ENCODE data around the gene PRDM15.
A peak's percentile ranks its signal among the peaks of the same experiment; 100 is the strongest.

Gene PRDM15

GRCh38 chr21:41846536-41846935, 32.6 kb downstream of the PRDM15 start:
- peak overlapping the region; percentile 77 for H3K27ac Mint-ChIP-seq
- TF ChIP-seq CTCF (IDR thresholded peaks at IDR 0.05), result no peak
- H3K4me3 Mint-ChIP-seq, result no peak overlapping the region
- no peak for DNase-seq
- H3K9me3 Mint-ChIP-seq, result peaks cover 15% of the 10 kb centered on the region
- H3K4me1 Mint-ChIP-seq, result peaks cover 30% of the 10 kb centered on the region
- H3K36me3 Mint-ChIP-seq (ENCODE audit: low read depth), result peaks cover 43% of the 10 kb centered on the region
- no peaks in the 10 kb centered on the region for H3K27me3 Mint-ChIP-seq (ENCODE audit: low read depth, poor library complexity)

DNA sequence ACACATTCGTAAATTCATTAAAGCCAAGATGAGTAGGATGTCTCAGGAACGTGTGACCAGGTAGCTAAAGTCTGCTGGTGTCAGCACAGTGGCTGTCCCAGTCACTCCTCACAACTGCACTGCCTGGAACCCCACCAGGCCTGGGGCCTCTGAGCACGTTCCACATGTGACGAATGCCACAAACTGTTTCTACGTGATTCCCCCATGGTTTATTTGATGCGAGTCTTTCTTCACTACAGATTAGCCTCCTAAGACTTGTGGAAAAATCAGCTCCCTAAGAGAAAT, 33.2 kb downstream of the PRDM15 start:
- H3K4me1 Mint-ChIP-seq, result peaks cover 30% of the 10 kb centered on the region
- DNase-seq, result no peak
- peaks cover 20% of the 10 kb centered on the region for H3K9me3 Mint-ChIP-seq
- H3K36me3 Mint-ChIP-seq (ENCODE audit: low read depth), result peaks cover 43% of the 10 kb centered on the region
- H3K4me3 Mint-ChIP-seq, result no peak overlapping the region
- peak overlapping the region; percentile 77 for H3K27ac Mint-ChIP-seq
- no peak for TF ChIP-seq CTCF (IDR thresholded peaks at IDR 0.05)
- H3K27me3 Mint-ChIP-seq (ENCODE audit: low read depth, poor library complexity), result no peaks in the 10 kb centered on the region

DNA sequence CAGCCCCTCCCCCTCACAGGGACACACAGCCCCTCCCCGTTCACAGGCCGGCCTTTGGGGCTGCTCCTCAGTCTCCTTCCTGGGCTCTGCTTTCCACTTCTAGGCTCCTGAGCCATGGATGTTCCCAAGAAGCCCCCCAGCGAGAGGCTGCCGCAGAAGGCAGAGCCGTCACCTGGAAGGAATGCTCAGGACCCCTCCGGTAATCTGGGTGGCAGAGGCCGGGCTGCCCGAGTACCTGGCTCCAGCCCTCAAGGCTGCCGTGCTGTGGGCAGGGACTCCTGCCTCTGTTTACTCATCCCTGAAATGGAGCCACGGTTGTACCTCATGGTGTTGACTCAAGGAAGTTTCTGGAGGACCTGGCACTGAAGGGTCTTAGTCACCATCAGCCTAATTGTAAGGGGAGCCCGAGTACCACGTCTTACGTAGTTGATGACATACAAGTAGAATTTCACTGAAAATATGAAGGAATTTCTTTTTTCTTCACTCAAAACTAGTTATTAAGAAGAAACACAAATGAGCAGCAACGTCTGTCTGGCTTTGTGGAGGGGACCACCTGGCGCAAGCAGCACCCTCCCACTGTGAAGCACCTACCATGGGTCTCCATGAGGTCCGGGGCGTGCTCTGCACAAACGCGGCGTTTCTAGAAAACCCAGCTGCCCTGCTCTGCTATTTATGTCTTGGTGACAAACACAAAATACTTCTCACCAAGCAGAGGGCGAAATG, 33.7 kb downstream of the PRDM15 start:
- Mint-ChIP-seq H3K4me1 (peaks cover 30% of the 10 kb centered on the region), H3K27ac (peak overlapping the region; percentile 77), H3K9me3 (peaks cover 25% of the 10 kb centered on the region), H3K27me3 (ENCODE audit: low read depth, poor library complexity) (no peaks in the 10 kb centered on the region), H3K4me3 (no peak overlapping the region), H3K36me3 (ENCODE audit: low read depth) (peaks cover 43% of the 10 kb centered on the region)
- DNase-seq, result no peak
- no peak for TF ChIP-seq CTCF (IDR thresholded peaks at IDR 0.05)

DNA sequence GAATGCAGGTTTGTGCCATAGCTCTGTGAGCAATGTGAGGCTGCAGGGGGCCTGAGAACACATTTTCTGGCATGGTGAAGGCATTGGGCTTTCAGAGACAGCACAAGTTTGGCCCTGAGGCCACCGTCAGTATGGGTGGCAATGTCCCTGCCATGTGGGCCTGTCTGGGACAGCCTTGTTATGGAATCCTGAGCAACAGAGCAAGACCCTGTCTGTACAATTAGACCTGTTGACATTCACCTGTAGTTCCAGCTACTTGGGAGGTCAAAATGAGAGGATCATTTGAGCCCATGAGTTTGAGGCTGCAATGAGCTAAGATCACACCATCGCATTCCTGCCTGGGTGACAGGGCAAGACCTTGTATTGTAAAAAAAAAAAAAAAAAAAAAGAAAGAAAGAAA, 35.6 kb downstream of the PRDM15 start:
- no peak for DNase-seq
- peak overlapping the region; percentile 23 for H3K4me3 Mint-ChIP-seq
- H3K4me1 Mint-ChIP-seq, result peaks cover 30% of the 10 kb centered on the region
- H3K27me3 Mint-ChIP-seq (ENCODE audit: low read depth, poor library complexity), result no peaks in the 10 kb centered on the region
- H3K27ac Mint-ChIP-seq, result peak overlapping the region; percentile 49
- no peak for TF ChIP-seq CTCF (IDR thresholded peaks at IDR 0.05)
- peaks cover 38% of the 10 kb centered on the region for H3K9me3 Mint-ChIP-seq
- peaks cover 51% of the 10 kb centered on the region for H3K36me3 Mint-ChIP-seq (ENCODE audit: low read depth)

DNA sequence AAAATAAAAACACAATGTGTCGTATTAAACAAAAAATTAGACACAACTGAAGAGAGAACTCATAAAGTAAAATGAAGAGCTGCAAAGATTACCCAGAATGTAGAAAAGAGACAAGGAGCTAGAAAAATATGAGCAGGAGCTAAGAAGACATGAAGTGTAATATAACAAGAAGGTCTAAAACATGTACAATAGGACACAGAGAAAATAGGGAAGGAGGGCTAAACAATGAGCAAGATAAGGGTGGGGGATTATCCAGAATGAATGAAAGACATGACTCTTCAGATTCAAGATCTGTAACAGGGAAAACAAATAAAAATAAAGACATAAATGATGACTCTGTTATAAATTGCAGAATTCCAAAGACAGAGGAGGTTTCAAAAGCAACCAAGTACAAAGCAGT, 38.3 kb downstream of the PRDM15 start:
- Mint-ChIP-seq H3K9me3 (peaks cover 38% of the 10 kb centered on the region), H3K36me3 (ENCODE audit: low read depth) (peaks cover 74% of the 10 kb centered on the region)

More for the DNA sequence above, 38.3 kb downstream of the PRDM15 start:
- DNase-seq, result no peak
- H3K27me3 Mint-ChIP-seq (ENCODE audit: low read depth, poor library complexity), result peaks cover 3% of the 10 kb centered on the region
- no peak overlapping the region for H3K27ac Mint-ChIP-seq
- no peak overlapping the region for H3K4me3 Mint-ChIP-seq
- peaks cover 28% of the 10 kb centered on the region for H3K4me1 Mint-ChIP-seq
- TF ChIP-seq CTCF (IDR thresholded peaks at IDR 0.05), result no peak

Data from nephron progenitor cell (in vitro differentiated cells).